Adrenal gland (tissue), 12 donors: Measurements from ENCODE around the gene KLHL26. TPM values are rescaled to one million over a fixed set of nuclear protein-coding genes. Genes with fewer than 3 reads are reported as not detected.

Experiments used
- DNase-seq, 7 donors: peaks; one replicate each; pipeline ENCODE4 v3.0.0-alpha.2; 2019 to 2020
- H3K27ac ChIP-seq, 5 donors: fragments of 200-600 bp; sonication (generic) in 4 of 5; 1 replicate in 3 of 5; 2 replicates in 2 of 5; pipeline versions ENCODE4 v1.5.1 to v1.8.0; 2016 to 2020; ENCODE audit warnings: mild to moderate bottlenecking in 1 of 5
- H3K27me3 ChIP-seq: fragments of 200-600 bp; 2 replicates; pipeline ENCODE4 v1.8.0; 2021
- H3K36me3 ChIP-seq, 2 donors: fragments of 200-600 bp; replicated peaks in 1 of 2; 1 replicate in 1 of 2; 2 replicates in 1 of 2; pipeline versions ENCODE4 v1.5.1 to v1.8.0; 2018 to 2022
- H3K4me1 ChIP-seq, 2 donors: fragments of 200-600 bp; replicated peaks in 1 of 2; 1 replicate in 1 of 2; 2 replicates in 1 of 2; pipeline versions ENCODE4 v1.5.1 to v1.8.0; 2018 to 2021
- H3K4me3 ChIP-seq, 4 donors: fragments of 200-600 bp; sonication (generic) in 3 of 4; one replicate each; pipeline ENCODE4 v1.5.1; 2016 to 2018
- H3K9me3 ChIP-seq, 3 donors: fragments of 200-600 bp; sonication (generic) in 1 of 3; replicated peaks in 1 of 3; 1 replicate in 2 of 3; 2 replicates in 1 of 3; pipeline versions ENCODE4 v1.5.1 to v1.8.0; 2016 to 2021
- CTCF ChIP-seq, 6 experiments: fragments of 450-650 bp in 4 of 6; fragments of 200-600 bp in 2 of 6; sonication (generic) in 1 of 6; IDR thresholded peaks; 1 replicate in 5 of 6; 2 replicates in 1 of 6; pipeline versions ENCODE4 v1.5.1 to v1.8.0; 2016 to 2021; ENCODE audit warnings: antibody characterized with exemption in 6 of 6, mild to moderate bottlenecking in 2 of 6, moderate library complexity in 1 of 6
- POLR2A ChIP-seq, 2 donors: fragments of 450-650 bp; IDR thresholded peaks; one replicate each; pipeline ENCODE4 v1.6.1; 2017; ENCODE audit warnings: antibody characterized with exemption in 2 of 2, mild to moderate bottlenecking in 2 of 2, moderate library complexity in 1 of 2
- WGBS, 4 donors: extraction: QIAGEN DNeasy Blood & Tissue Kit in 2 of 4; methylation state at CpG; one replicate each; pipeline versions ENCODE4 v1.1.5 to v1.1.7; 2013 to 2017; 5-methylcytosine and 5-hydroxymethylcytosine counted together
- intact Hi-C, 2 donors: fragments of 100-400 bp; cut with DNase I; formaldehyde crosslinking; loops; one replicate each; pipeline versions ENCODE4 v1.14.1 to v1.15.0; 2022 to 2023
- polyA plus RNA-seq, 3 donors: library from polyadenylated mRNA; stranded (reverse); fragments of 200-250 nt in 2 of 3; fragments of 350-450 nt in 1 of 3; fragmentation: Illumina TruSeq in 1 of 3; extraction: RNeasy Lipid Tissue Mini Kit (QIAGEN cat#74804) in 1 of 3; gene quantifications; one replicate each; pipeline ENCODE4 v1.2.3, GENCODE V29; 2013 to 2014
- total RNA-seq, 9 donors: library from RNA; depleted of rRNA in 4 of 9; stranded (reverse); fragments of >200 nt in 4 of 9; fragments of 120-200 nt in 1 of 9; fragmentation: NEBNext Ultra II Directional in 1 of 9; extraction: Animal tissue kit (Norgen Biotek cat#: 25700) in 1 of 9; gene quantifications; one replicate each; pipeline versions ENCODE4 v1.1.0 to v1.2.4, GENCODE V29; 2013 to 2023
- donor health status: healthy with polysubstance abuse.
- donor health status: Bipolar disorder and iron deficiency.
- donor health status: DM: yes; HTN: yes; CAD: no.
- donor health status: DM: no; HTN: no; CAD: no.
- donor health status: DM: no; HTN: no; CAD: no.
- donor health status: DM: yes; HTN: yes; CAD: no.

KLHL26 gene
- total and polyA plus RNA-seq, 12 donors: 1.4 to 15.2 (median 8.2) TPM

- H3K4me3 ChIP-seq: no peak overlapping the region
- DNase-seq: peak; percentile 70 to 92 (median 81)
- H3K27ac ChIP-seq: peak overlapping the region; percentile 35 to 74 (median 60)
- no peak for TF ChIP-seq POLR2A (IDR thresholded peaks at IDR 0.05)
- no peak for TF ChIP-seq CTCF (IDR thresholded peaks at IDR 0.05)
- H3K36me3 ChIP-seq: no peaks in the 10 kb centered on the region
- intact Hi-C loops: no loop called here
- no peaks in the 10 kb centered on the region for H3K9me3 ChIP-seq
- WGBS, 4 donors: 37 to 44% (median 41%) methylated on average over 17 to 28 of the region's 28 CpGs
- H3K27me3 ChIP-seq: no peaks in the 10 kb centered on the region
- peaks cover 21 to 25% of the 10 kb centered on the region in 2 donors for H3K4me1 ChIP-seq
These were observed 74.3 kb downstream of the KLHL26 start for GRCh38 chr19:18710996-18711751.

- intact Hi-C loops: no loop called here
- TF ChIP-seq POLR2A (IDR thresholded peaks at IDR 0.05) (no peak), CTCF (IDR thresholded peaks at IDR 0.05) (no peak)
- Histone ChIP-seq H3K36me3 (no peaks in the 10 kb centered on the region), H3K27me3 (no peaks in the 10 kb centered on the region), H3K4me1 (peaks cover 21 to 25% of the 10 kb centered on the region in 2 donors), H3K9me3 (no peaks in the 10 kb centered on the region), H3K27ac (peak overlapping the region in 3 of 5 donors; percentile 35 to 74 (median 59)), H3K4me3 (no peak overlapping the region)
- WGBS, 4 donors: 82 to 87% (median 83%) methylated on average over 3 of the region's 3 CpGs
- DNase-seq: no peak
These were observed 75.1 kb downstream of the KLHL26 start for GRCh38 chr19:18711893-18712292.

GRCh38 chr19:18712981-18713380, 76.2 kb downstream of the KLHL26 start:
- H3K27me3 ChIP-seq: no peaks in the 10 kb centered on the region
- intact Hi-C loops: no loop called here
- WGBS, 4 donors: 57 to 69% (median 62%) methylated on average over 5 of the region's 5 CpGs
- H3K27ac ChIP-seq: peak overlapping the region in 2 of 5 donors; percentile 59 to 74
- no peaks in the 10 kb centered on the region for H3K9me3 ChIP-seq
- peak in 1 of 7 donors; percentile 49 for DNase-seq
- no peak for TF ChIP-seq POLR2A (IDR thresholded peaks at IDR 0.05)
- TF ChIP-seq CTCF (IDR thresholded peaks at IDR 0.05): no peak
- peaks cover 21 to 33% of the 10 kb centered on the region in 2 donors for H3K4me1 ChIP-seq
- no peaks in the 10 kb centered on the region for H3K36me3 ChIP-seq
- no peak overlapping the region for H3K4me3 ChIP-seq

- TF ChIP-seq POLR2A (IDR thresholded peaks at IDR 0.05): no peak
- TF ChIP-seq CTCF (IDR thresholded peaks at IDR 0.05): no peak
- Histone ChIP-seq H3K9me3 (no peaks in the 10 kb centered on the region), H3K27me3 (no peaks in the 10 kb centered on the region), H3K4me3 (no peak overlapping the region), H3K4me1 (peaks cover 21 to 35% of the 10 kb centered on the region in 2 donors), H3K27ac (peak overlapping the region in 2 of 5 donors; percentile 59 to 74), H3K36me3 (no peaks in the 10 kb centered on the region)
- intact Hi-C loops: no loop called here
- WGBS, 4 donors: 46 to 59% (median 56%) methylated on average over 6 to 18 of the region's 18 CpGs
- peak; percentile 49 to 73 (median 61) for DNase-seq
These were observed 76.8 kb downstream of the KLHL26 start for GRCh38 chr19:18713550-18714117.
